Heart left ventricle (tissue), 16 donors: ENCODE measurements around the gene AGBL5. TPM values are rescaled to one million over a fixed set of nuclear protein-coding genes. Genes with fewer than 3 reads are reported as not detected.

Experiments used
- ATAC-seq, 4 donors: fragments of 200-7000 bp; cut with Tn5 transposase; one replicate each; pipeline ENCODE4 v1.9.1; 2020 to 2022; ENCODE audit warnings: moderate library complexity in 4 of 4, mild to moderate bottlenecking in 3 of 4, moderate number of reproducible peaks in 1 of 4
- DNase-seq, 5 donors: peaks; one replicate each; pipeline ENCODE4 v3.0.0-alpha.2; 2020
- H3K27ac ChIP-seq, 12 donors: fragments of 200-600 bp; sonication (generic) in 4 of 12; one replicate each; pipeline versions ENCODE4 v1.5.0 to v1.8.0; 2016 to 2022; ENCODE audit warnings: mild to moderate bottlenecking in 2 of 12
- H3K27me3 ChIP-seq, 9 donors: fragments of 200-600 bp; sonication (generic) in 2 of 9; one replicate each; pipeline versions ENCODE4 v1.5.1 to v1.8.0; 2016 to 2022; ENCODE audit warnings: mild to moderate bottlenecking in 3 of 9
- H3K36me3 ChIP-seq, 9 donors: fragments of 200-600 bp; sonication (generic) in 2 of 9; one replicate each; pipeline versions ENCODE4 v1.5.0 to v1.8.0; 2018 to 2022; ENCODE audit warnings: mild to moderate bottlenecking in 2 of 9
- H3K4me1 ChIP-seq, 12 donors: fragments of 200-600 bp; sonication (generic) in 4 of 12; one replicate each; pipeline versions ENCODE4 v1.5.0 to v1.8.0; 2016 to 2022; ENCODE audit warnings: mild to moderate bottlenecking in 3 of 12
- H3K4me3 ChIP-seq, 12 donors: fragments of 200-600 bp; sonication (generic) in 4 of 12; one replicate each; pipeline versions ENCODE4 v1.5.0 to v1.8.0; 2017 to 2022; ENCODE audit warnings: mild to moderate bottlenecking in 9 of 12, moderate library complexity in 4 of 12
- H3K9me3 ChIP-seq, 12 donors: fragments of 200-600 bp; sonication (generic) in 4 of 12; one replicate each; pipeline versions ENCODE4 v1.5.0 to v1.8.0; 2016 to 2022; ENCODE audit warnings: mild to moderate bottlenecking in 1 of 12
- CTCF ChIP-seq, 12 donors: fragments of 200-600 bp; sonication (generic) in 4 of 12; IDR thresholded peaks; one replicate each; pipeline versions ENCODE4 v1.5.0 to v1.8.0; 2018 to 2022; ENCODE audit warnings: antibody characterized with exemption in 12 of 12, mild to moderate bottlenecking in 5 of 12
- POLR2A ChIP-seq, 2 donors: fragments of 450-650 bp; IDR thresholded peaks; one replicate each; pipeline ENCODE4 v1.6.1; 2017; ENCODE audit warnings: antibody characterized with exemption in 2 of 2, mild to moderate bottlenecking in 2 of 2, moderate library complexity in 2 of 2
- WGBS, 4 donors: extraction: QIAGEN DNeasy Blood & Tissue Kit in 2 of 4; methylation state at CpG; one replicate each; pipeline versions ENCODE4 v1.1.5 to v1.1.7; 2013 to 2018; 5-methylcytosine and 5-hydroxymethylcytosine counted together
- intact Hi-C, 10 donors: fragments of 100-400 bp; cut with DNase I; formaldehyde crosslinking; loops; one replicate each; pipeline versions ENCODE4 v1.11.1 to v1.14.2; 2022
- polyA plus RNA-seq, 2 donors: library from polyadenylated mRNA; stranded (reverse); fragments of 200-250 nt; gene quantifications; one replicate each; pipeline ENCODE4 v1.2.3, GENCODE V29; 2013
- total RNA-seq, 9 donors: library from RNA; depleted of rRNA in 2 of 9; stranded (reverse); fragments of >200 nt in 2 of 9; fragmentation: NEBNext Ultra II Directional in 3 of 9; extraction: Animal tissue kit (Norgen Biotek cat#: 25700) in 3 of 9; gene quantifications; one replicate each; pipeline versions ENCODE4 v1.1.0 to v1.2.4, GENCODE V29; 2016 to 2023
- donor health status: ischemic (EF 13 %, LVEDD 7.1; RV severe dilation, severe dysfunction).
- donor health status: healthy with polysubstance abuse.
- donor health status: DM: no; HTN: yes; CAD: no.
- donor health status: DM: no; HTN: no; CAD: no.
- donor health status: ischemic (EF 25% LVEDD 6.9; RV normal size, moderate dysfunction).
- donor health status: ischemic (EF 25% LVEDD 5.7; RV mildly dilated, moderate dysfunction).
- donor health status: healthy.
- donor health status: DM: yes; HTN: yes; CAD: no.
- donor health status: ischemic (EF 35%, LVEDD 5.7; RV mildly dilated, moderate dysfunction).
- donor health status: nonischemic (EF 11% LVEDD 7.7; RV severe dilation, severe dysfunction).
- donor health status: DM: yes; HTN: yes; CAD: no.
- donor health status: PGD.
- donor health status: ischemic (EF 29% LVEDD 5.4; RV normal size, mild dysfunction).
- donor health status: nonischemic (EF 23%, LVEDD 6.1; RV moderate dilation, normal function).

The AGBL5 gene
- total and polyA plus RNA-seq, 11 donors, result 4.5 to 12.5 (median 9.9) TPM

- no peak for DNase-seq
Observed at GRCh38 chr2:27088634-27089033, 37.2 kb downstream of the AGBL5 start.

GRCh38 chr2:27089111-27089954 lies 37.9 kb downstream of the AGBL5 start:
- Histone ChIP-seq H3K27me3 (no peaks in the 10 kb centered on the region), H3K4me3 (no peak overlapping the region), H3K36me3 (no peaks in the 10 kb centered on the region), H3K9me3 (no peaks in the 10 kb centered on the region), H3K27ac (no peak overlapping the region), H3K4me1 (peaks cover 4 to 25% (median 16%) of the 10 kb centered on the region in 12 donors)
- intact Hi-C loops, result loop anchor here in 7 of 10 donors (5.0 to 10.0 kb wide), 4 partner anchors 37 to 127 kb away; partner anchors contain the start of genes TMEM214 (in 5 of the 7) and AGBL5 (in 1 of the 7)
- ATAC-seq (no peak), DNase-seq (peak in 2 of 5 donors; percentile 7 to 44)
- WGBS, 4 donors, result 86 to 92% (median 90%) methylated on average over 11 to 14 of the region's 14 CpGs
- TF ChIP-seq CTCF (IDR thresholded peaks at IDR 0.05) (no peak), POLR2A (IDR thresholded peaks at IDR 0.05) (no peak)

More at GRCh38 chr2:27088634-27089033, 37.2 kb downstream of the AGBL5 start:
- peaks cover 4 to 29% (median 16%) of the 10 kb centered on the region in 12 donors for H3K4me1 ChIP-seq
- H3K4me3 ChIP-seq, result no peak overlapping the region
- intact Hi-C loops, result loop anchor here in 7 of 10 donors (5.0 to 10.0 kb wide), 4 partner anchors 36 to 126 kb away; partner anchors contain the start of genes TMEM214 (in 5 of the 7) and AGBL5 (in 1 of the 7)
- no peak overlapping the region for H3K27ac ChIP-seq
- no peaks in the 10 kb centered on the region for H3K36me3 ChIP-seq
- TF ChIP-seq POLR2A (IDR thresholded peaks at IDR 0.05) (no peak), CTCF (IDR thresholded peaks at IDR 0.05) (no peak)
- no peaks in the 10 kb centered on the region for H3K9me3 ChIP-seq
- ATAC-seq, result no peak
- 85 to 91% (median 87%) methylated on average over 5 to 6 of the region's 6 CpGs for WGBS, 4 donors
- no peaks in the 10 kb centered on the region for H3K27me3 ChIP-seq

- TF ChIP-seq POLR2A (IDR thresholded peaks at IDR 0.05) (no peak), CTCF (IDR thresholded peaks at IDR 0.05) (no peak)
- H3K27me3 ChIP-seq, result no peaks in the 10 kb centered on the region
- peaks cover 3 to 21% (median 12%) of the 10 kb centered on the region in 12 donors for H3K4me1 ChIP-seq
- ATAC-seq (no peak), DNase-seq (peak in 1 of 5 donors; percentile 48)
- H3K9me3 ChIP-seq, result no peaks in the 10 kb centered on the region
- H3K27ac ChIP-seq, result no peak overlapping the region
- H3K4me3 ChIP-seq, result no peak overlapping the region
- 75 to 82% (median 79%) methylated on average over 20 to 25 of the region's 25 CpGs for WGBS, 4 donors
- H3K36me3 ChIP-seq, result no peaks in the 10 kb centered on the region
- intact Hi-C loops, result loop anchor here in 2 of 10 donors (10.0 kb wide), 2 partner anchors 193 to 247 kb away; partner anchors contain the start of genes DPYSL5 (in 1 of the 2) and TRIM54 (in 1 of the 2)
Observed at GRCh38 chr2:27091746-27092695, 40.6 kb downstream of the AGBL5 start.
